Upper lobe of left lung (tissue), 6 donors: Measurements from ENCODE around the gene DHX40. TPM values are rescaled to one million over a fixed set of nuclear protein-coding genes. Genes with fewer than 3 reads are reported as not detected.
"Not testable (repeated sequence)": the region's sequence is repeated elsewhere in the genome, so short reads cannot be mapped to it uniquely, and the experiment has no call there.

ENCODE experiments used
- ATAC-seq, 2 donors: fragments of 200-7000 bp; cut with Tn5 transposase; one replicate each; pipeline ENCODE4 v1.9.1; 2022; ENCODE audit warnings: mild to moderate bottlenecking in 2 of 2, moderate library complexity in 2 of 2; ENCODE audit not compliant: low FRiP score in 2 of 2
- DNase-seq, 2 donors: peaks; one replicate each; pipeline ENCODE4 v3.0.0-alpha.2; 2019 to 2020
- H3K27ac ChIP-seq, 4 donors: fragments of 200-600 bp; sonication (generic); one replicate each; pipeline ENCODE4 v1.5.1; 2016 to 2019
- H3K27me3 ChIP-seq, 4 donors: fragments of 200-600 bp; sonication (generic); one replicate each; pipeline ENCODE4 v1.5.1; 2017 to 2019
- H3K36me3 ChIP-seq, 4 donors: fragments of 200-600 bp; sonication (generic); one replicate each; pipeline ENCODE4 v1.5.1; 2016 to 2019
- H3K4me1 ChIP-seq, 4 donors: fragments of 200-600 bp; sonication (generic); one replicate each; pipeline ENCODE4 v1.5.1; 2018 to 2019
- H3K4me3 ChIP-seq, 4 donors: fragments of 200-600 bp; sonication (generic); one replicate each; pipeline ENCODE4 v1.5.1; 2017 to 2019; ENCODE audit warnings: mild to moderate bottlenecking in 2 of 4, moderate library complexity in 1 of 4
- H3K9me3 ChIP-seq, 4 donors: fragments of 200-600 bp; sonication (generic); one replicate each; pipeline ENCODE4 v1.5.1; 2018 to 2019
- EP300 ChIP-seq, 4 donors: sonication (generic); formaldehyde crosslinking; IDR thresholded peaks; one replicate each; pipeline ENCODE4 v1.5.1; 2017; ENCODE audit warnings: antibody characterized with exemption in 4 of 4, control low read depth in 2 of 4
- POLR2A ChIP-seq, 4 donors: fragments of 450-650 bp; IDR thresholded peaks; one replicate each; pipeline ENCODE4 v1.5.1; 2016 to 2017; ENCODE audit warnings: antibody characterized with exemption in 4 of 4, mild to moderate bottlenecking in 2 of 4
- POLR2AphosphoS5 ChIP-seq, 2 donors: sonication (generic); formaldehyde crosslinking; IDR thresholded peaks; one replicate each; pipeline ENCODE4 v1.5.1; 2017; ENCODE audit warnings: antibody characterized with exemption in 2 of 2
- WGBS, 2 donors: methylation state at CpG; one replicate each; pipeline ENCODE4 v1.1.5; 2017 to 2018; 5-methylcytosine and 5-hydroxymethylcytosine counted together
- total RNA-seq, 6 donors: library from RNA; depleted of rRNA in 4 of 6; stranded (reverse); fragments of >200 nt in 4 of 6; gene quantifications; one replicate each; pipeline versions ENCODE4 v1.1.0 to v1.2.1, GENCODE V29; 2016 to 2021
- TF ChIP-seq, protein P1 (sequence below), 6 experiments: fragments of 450-650 bp in 4 of 6; fragments of 200-600 bp in 2 of 6; sonication (generic) in 2 of 6; IDR thresholded peaks; one replicate each; pipeline ENCODE4 v1.5.1; 2016 to 2019; ENCODE audit warnings: antibody characterized with exemption in 6 of 6
- donor health status: DM: no; HTN: no; CAD: no; lungs with moderate emphysema.
- donor health status: DM: no; HTN: yes; CAD: no; lungs with severe emphysema.

The DHX40 gene
- total RNA-seq, 6 donors from 2014 or later = 11.8 to 63.2 (median 21.0) TPM

DNA sequence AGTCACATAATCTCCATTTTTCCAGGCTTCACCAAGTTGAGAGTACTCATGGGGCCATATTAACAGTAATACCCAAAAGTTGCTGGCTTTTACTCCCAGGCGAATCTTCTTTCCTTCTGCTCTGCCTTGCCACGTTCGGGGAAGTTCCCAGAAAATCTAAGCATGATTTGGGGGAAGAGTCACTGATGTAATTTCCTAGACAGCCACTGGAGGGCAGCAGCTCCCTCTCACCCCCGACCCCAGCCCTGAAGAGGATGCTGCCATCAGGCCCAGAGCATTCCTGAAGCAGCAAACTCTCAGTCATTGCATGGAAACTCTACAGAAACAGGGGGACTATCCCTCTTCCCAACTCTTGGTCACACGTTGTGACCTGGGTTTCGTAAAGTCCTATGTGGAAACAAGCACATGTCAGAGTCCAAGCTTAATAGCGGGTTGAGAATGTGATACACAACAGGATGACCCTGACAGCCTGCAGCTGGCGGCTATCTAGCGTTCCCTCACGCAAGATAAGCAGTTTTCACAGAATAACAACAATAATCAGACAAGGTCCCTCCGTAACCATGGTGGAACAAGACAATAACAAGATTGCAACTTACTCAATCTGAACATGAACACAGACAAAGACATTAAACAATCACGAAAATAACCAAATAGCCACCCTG, 43.8 kb upstream of the DHX40 start:
- peak; percentile 88 to 93 for ATAC-seq
- H3K36me3 ChIP-seq = no peaks in the 10 kb centered on the region
- no peak overlapping the region for H3K4me3 ChIP-seq
- no peaks in the 10 kb centered on the region for H3K9me3 ChIP-seq
- TF ChIP-seq EP300 (IDR thresholded peaks at IDR 0.05) (peak in 1 of 4 donors; percentile 63), POLR2AphosphoS5 (IDR thresholded peaks at IDR 0.05) (peak; percentile 68 to 80), POLR2A (IDR thresholded peaks at IDR 0.05) (no peak)
- TF ChIP-seq, protein P1, sequence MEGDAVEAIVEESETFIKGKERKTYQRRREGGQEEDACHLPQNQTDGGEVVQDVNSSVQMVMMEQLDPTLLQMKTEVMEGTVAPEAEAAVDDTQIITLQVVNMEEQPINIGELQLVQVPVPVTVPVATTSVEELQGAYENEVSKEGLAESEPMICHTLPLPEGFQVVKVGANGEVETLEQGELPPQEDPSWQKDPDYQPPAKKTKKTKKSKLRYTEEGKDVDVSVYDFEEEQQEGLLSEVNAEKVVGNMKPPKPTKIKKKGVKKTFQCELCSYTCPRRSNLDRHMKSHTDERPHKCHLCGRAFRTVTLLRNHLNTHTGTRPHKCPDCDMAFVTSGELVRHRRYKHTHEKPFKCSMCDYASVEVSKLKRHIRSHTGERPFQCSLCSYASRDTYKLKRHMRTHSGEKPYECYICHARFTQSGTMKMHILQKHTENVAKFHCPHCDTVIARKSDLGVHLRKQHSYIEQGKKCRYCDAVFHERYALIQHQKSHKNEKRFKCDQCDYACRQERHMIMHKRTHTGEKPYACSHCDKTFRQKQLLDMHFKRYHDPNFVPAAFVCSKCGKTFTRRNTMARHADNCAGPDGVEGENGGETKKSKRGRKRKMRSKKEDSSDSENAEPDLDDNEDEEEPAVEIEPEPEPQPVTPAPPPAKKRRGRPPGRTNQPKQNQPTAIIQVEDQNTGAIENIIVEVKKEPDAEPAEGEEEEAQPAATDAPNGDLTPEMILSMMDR (IDR thresholded peaks at IDR 0.05) = peak; percentile 71 to 90 (median 82)
- peaks cover 5 to 21% (median 10%) of the 10 kb centered on the region in 4 donors for H3K4me1 ChIP-seq
- peak in 1 of 2 donors; percentile 63 for DNase-seq
- 45 to 48% methylated on average over 12 of the region's 12 CpGs for WGBS, 2 donors
- peak overlapping the region in 3 of 4 donors; percentile 23 to 49 (median 48) for H3K27ac ChIP-seq
- H3K27me3 ChIP-seq = no peaks in the 10 kb centered on the region

DNA sequence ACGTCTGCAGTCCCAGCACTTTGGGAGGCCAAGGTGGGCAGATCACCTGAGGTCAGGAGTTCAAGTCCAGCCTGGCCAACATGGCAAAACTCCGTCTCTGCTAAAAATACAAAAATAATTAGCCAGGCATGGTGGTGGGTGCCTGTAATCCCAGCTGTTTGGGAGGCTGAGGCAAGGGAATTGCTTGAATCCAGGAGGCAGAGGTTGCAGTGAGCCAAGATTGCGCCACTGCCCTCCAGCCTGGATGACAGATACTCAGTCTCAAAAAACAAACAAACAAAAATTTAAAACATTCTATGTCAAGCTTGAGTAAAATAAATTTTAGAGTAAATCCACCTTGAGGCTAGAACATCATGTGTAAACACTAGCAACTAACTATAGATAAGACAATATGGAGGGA, 40.5 kb upstream of the DHX40 start:
- not testable (repeated sequence) for H3K9me3 ChIP-seq

DNA sequence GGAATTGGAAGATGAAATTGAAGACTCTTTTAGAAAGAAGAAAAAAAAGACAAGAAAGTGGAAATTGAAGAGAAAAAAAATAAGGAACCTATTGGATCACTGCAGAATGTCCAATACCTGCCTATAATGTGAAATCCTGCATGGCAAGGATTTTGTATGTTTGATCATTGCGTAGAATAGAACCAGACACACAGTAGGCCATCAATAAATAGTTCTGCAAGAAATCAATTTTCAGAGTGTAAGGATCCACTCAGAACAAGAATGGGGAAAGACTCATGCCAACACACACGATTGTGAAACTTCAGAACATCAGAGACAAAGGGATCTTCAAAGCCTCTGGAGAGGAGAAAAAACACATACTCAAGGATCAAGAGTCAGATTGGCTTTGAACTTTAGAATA, 39.7 kb upstream of the DHX40 start:
- TF ChIP-seq, protein P1 (IDR thresholded peaks at IDR 0.05) = no peak
- no peak for TF ChIP-seq POLR2AphosphoS5 (IDR thresholded peaks at IDR 0.05)
- TF ChIP-seq POLR2A (IDR thresholded peaks at IDR 0.05) = no peak
- Histone ChIP-seq H3K4me1 (peaks cover 4 to 13% (median 6%) of the 10 kb centered on the region in 4 donors), H3K4me3 (no peak overlapping the region), H3K27me3 (no peaks in the 10 kb centered on the region), H3K27ac (no peak overlapping the region), H3K36me3 (no peaks in the 10 kb centered on the region), H3K9me3 (no peaks in the 10 kb centered on the region)
- 54 to 59% methylated on average over 2 of the region's 2 CpGs for WGBS, 2 donors
- DNase-seq = no peak
- no peak for ATAC-seq

More for the DNA sequence above, 40.5 kb upstream of the DHX40 start:
- ATAC-seq, DNase-seq, H3K36me3 ChIP-seq, H3K27me3 ChIP-seq, H3K4me3 ChIP-seq, H3K27ac ChIP-seq: not testable (repeated sequence)
- H3K4me1 ChIP-seq = peaks cover 5 to 20% (median 10%) of the 10 kb centered on the region in 4 donors
- WGBS, 2 donors = 89 to 92% methylated on average over 3 of the region's 3 CpGs

DNA sequence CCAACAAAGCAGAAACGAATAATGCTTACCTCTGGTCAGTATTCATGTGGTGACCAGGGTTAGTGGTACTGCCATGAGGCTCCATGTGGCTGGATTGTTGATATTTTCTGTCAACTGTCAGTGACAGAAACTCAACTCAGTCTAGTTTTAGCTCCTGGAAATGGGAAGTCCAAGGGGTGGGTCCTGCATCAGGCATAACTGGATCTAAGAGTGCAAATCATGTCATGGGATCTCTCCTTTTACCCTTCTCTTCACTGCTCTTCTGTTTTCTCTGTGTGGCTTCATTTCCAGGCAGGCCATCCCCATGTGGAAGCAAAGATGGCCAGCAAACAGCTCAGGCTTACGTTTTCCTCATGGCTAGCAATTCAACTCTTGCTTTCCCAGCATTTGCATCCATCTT, 39.0 kb upstream of the DHX40 start:
- 72 to 75% methylated on average over 2 of the region's 2 CpGs for WGBS, 2 donors
- peaks cover 0 to 5% (median under 1%) of the 10 kb centered on the region in 4 donors for H3K4me1 ChIP-seq
- DNase-seq (no peak), ATAC-seq (no peak)
- H3K27ac ChIP-seq = no peak overlapping the region
- no peaks in the 10 kb centered on the region for H3K36me3 ChIP-seq
- no peak overlapping the region for H3K4me3 ChIP-seq
- TF ChIP-seq EP300 (IDR thresholded peaks at IDR 0.05) = no peak
- no peak for TF ChIP-seq POLR2A (IDR thresholded peaks at IDR 0.05)
- TF ChIP-seq, protein P1 (IDR thresholded peaks at IDR 0.05) = no peak
- no peak for TF ChIP-seq POLR2AphosphoS5 (IDR thresholded peaks at IDR 0.05)
- no peaks in the 10 kb centered on the region for H3K9me3 ChIP-seq
- no peaks in the 10 kb centered on the region for H3K27me3 ChIP-seq

DNA sequence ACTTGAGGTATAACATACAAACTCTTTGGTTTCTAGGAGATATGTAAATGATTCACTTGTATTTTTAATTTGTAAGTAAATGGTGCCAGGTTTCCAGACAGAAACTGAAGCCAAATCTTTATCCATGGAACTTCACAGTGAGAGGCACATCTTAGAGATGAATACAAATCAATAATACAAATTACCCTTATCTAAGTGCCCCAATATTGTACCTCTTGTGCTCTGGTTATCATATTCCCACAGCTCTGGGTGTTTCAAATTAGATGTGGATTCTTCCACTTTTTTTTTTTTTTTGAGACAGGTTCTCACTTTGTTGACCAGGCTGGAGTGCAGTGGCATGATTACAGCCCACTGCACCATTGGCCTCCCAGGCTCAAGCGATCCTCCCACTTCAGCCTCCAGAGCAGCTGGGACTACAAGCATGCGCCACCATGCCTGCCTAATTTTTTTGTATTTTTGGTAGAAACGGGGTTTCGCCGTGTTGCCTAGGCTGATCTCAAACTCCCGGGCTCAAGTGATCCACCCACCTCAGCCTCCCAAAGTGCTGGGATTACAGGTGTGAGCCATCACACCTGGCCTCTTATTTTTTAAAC, 38.0 kb upstream of the DHX40 start:
- Histone ChIP-seq H3K9me3 (no peaks in the 10 kb centered on the region), H3K27ac (no peak overlapping the region), H3K4me3 (no peak overlapping the region), H3K36me3 (no peaks in the 10 kb centered on the region), H3K27me3 (no peaks in the 10 kb centered on the region), H3K4me1 (no peaks in the 10 kb centered on the region)
- DNase-seq (no peak), ATAC-seq (no peak)
- 74 to 96% methylated on average over 6 of the region's 6 CpGs for WGBS, 2 donors
- TF ChIP-seq, protein P1 (IDR thresholded peaks at IDR 0.05) = no peak
- TF ChIP-seq POLR2A (IDR thresholded peaks at IDR 0.05) = no peak
- no peak for TF ChIP-seq EP300 (IDR thresholded peaks at IDR 0.05)
- TF ChIP-seq POLR2AphosphoS5 (IDR thresholded peaks at IDR 0.05) = no peak
